DMS 273 (cell line): Measurements from ENCODE around the gene ZNF681.
"Not testable (repeated sequence)": the region's sequence is repeated elsewhere in the genome, so short reads cannot be mapped to it uniquely, and the experiment has no call there.

Experiments
- DNase-seq: peaks from one replicate; lab custom pipeline; 2025; ENCODE audit not compliant: unreplicated experiment; lab: John Stamatoyannopoulos, UW

ZNF681 gene

DNA sequence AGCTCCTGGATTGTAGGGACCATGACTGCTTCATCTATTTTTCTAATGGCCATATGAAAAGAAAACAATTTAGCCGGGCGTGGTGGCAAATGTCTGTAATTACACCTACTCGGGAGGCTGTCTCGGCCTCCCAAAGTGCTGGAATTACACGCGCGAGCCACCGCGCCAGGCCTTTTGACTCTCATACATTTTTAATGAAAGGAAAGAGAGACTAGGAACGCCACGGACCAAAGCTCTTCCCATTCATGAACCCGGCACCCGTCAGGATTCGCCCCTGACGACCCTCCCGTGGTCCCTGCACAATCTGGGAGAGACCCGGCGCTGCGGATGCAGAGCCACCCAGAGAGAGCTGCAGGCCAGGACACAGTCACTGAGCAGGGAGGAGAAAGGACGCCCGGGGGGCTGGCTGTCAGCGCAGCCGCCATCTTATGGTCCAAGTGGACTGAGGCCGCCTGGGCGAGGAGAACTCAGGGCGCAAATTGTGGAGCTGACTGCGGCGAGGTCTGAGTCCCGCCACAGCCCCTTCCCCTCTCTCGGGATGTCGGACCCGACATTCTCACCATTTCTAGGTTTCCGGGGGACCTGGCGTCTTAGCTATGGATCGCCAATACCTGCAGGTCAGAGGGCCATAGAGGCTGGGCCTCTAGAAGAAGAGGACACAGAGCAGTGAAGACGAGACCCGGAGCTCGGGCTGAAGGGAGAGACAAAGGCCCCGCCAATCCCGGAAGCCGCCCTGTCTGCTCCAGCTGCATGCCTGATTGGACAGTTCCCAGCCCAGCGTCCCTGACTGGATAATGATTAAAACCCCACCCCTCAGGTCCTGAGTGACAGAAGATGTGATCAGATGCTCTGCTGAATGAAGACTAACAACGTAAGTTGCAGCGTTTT lies at the start of gene ZNF681:
Gene ZNF681 (minus strand): TSS at position 705 of the 888 bp plus-strand sequence. CDS start 142 bp downstream, at position 563.
- DNase-seq, result peak; percentile 97

DNA sequence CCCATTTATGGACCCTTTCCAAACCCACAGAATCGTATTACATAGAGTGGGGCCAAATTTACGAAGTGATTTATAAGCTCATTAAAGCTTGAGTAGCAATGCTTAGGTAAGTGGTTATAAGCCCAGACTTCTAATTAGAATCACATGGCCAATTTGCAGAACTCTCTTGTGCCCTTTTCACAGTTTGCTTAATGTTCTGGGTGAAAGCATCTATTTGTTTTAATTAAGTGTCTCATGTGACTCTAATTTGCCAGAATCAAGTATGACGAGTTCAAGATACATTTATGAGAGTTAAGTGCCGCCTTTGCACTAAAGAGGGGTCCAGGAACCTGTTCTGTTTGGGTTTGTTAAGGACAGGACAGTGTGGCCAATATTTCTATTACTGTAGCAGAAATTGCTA lies 46.0 kb upstream of the ZNF681 start:
- DNase-seq, result no peak

DNA sequence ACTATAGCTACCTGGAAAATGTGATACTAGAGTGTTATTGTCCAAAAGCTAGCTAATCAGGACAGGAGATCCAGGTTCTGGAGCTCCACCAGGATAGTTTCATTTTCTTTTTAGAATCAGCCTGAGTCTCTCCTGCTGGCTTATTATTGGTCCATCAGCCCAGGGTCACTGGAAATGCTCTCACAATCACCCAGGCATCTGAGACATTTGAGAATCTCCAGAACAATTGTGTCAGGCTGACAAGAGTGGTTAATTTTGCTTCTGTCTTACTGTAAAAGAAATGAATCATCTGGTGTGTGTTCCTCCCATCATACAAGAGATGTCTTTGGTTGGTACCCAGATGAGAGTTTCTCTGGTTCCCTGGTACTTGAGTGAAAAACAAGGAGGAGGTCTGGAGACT lies 43.6 kb upstream of the ZNF681 start:
- DNase-seq, result no peak

DNA sequence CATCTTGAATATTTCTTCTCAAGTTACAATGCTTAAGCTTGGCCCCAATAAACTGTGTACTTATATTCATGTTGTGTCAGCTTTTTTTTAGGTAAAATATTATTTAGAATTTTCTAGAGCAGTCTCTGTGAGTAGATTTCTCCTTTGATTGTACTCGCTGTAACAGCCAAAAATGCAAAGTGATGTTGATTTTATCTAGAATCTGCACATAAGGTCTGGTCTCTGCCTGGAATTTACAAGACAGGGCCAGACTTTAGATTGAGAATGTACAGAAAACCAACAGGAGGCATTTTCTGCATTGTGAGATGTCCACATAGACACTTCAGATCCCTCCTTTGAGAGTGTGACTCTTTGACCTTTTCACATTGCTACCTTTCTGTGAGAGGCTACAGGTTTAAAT lies 43.1 kb upstream of the ZNF681 start:
- no peak for DNase-seq

DNA sequence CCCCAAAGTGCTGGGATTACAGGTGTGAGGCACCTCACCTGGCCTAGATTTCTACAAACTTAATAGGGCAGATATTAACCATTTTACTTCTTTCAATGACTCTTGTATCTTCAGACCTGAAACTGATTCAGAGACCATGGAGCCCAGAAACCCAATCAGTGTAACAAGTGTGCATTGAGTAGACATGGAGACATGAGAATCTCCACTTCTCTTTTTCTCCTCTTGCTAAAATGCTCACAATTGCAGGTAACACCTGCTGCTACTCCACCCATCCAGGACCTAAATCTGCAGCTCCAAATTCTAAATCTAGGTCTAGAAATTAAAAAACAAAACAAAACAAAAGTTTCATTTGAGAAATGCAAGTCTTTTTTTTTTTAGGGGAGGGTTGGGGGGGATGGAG lies 42.2 kb upstream of the ZNF681 start:
- no peak for DNase-seq

DNA sequence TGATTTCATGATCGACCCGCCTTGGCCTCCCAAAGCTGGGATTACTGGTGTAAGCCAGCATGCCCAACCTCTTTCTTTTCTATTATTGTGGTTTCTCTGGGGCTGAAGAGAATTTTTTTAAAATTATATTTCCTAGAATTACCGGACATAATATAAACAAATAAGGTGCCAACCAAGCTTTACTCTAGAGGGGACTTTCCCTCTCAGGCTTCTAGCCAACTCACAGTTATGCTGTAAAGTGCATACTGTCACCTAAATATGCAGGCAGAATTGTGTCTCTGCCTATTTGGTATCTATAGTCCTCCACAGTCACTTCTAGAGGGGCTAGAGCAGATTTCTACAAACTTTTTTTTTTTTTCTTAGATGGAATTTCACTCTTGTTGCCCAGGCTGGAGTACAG lies 41.6 kb upstream of the ZNF681 start:
- DNase-seq, result no peak

DNA sequence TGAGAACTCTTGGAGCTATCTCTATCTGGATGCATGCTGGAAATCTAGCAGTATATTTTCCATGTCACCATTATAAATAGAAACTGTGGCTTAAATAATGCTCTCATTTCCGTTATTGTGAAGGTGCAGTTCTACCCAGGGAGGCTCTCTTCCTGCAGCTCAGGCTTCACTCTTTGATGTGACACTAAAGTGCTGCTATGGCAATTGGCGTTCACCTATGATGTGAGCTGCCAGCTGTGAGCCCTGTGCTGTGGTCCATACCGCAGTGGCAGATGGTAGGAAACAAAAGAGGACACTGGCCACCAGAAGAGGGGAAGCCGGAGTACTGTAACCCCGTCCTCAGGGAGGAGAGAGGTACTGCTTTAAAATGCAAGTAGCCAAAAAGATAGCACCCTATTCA lies 40.6 kb upstream of the ZNF681 start:
- peak; percentile 5 for DNase-seq

DNA sequence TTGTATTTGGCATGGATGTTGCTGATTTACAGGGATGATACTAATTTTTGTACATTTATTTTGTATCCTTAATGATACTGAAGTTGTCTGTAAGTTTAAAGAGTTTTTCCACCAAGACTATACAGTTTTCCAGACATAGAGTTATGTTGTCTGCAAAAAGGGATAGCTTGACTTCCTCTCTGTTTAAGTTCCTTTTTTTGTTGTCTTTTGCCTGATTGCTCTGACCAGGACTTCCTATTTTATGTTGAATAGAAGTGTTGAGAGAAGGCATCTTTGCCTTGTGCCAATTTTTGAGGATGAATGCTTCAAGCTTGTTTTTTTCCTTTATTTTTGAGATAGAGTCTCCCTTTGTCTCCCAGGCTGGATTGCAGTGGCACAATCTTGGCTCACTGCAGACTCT lies 36.8 kb upstream of the ZNF681 start:
- DNase-seq, result no peak

DNA sequence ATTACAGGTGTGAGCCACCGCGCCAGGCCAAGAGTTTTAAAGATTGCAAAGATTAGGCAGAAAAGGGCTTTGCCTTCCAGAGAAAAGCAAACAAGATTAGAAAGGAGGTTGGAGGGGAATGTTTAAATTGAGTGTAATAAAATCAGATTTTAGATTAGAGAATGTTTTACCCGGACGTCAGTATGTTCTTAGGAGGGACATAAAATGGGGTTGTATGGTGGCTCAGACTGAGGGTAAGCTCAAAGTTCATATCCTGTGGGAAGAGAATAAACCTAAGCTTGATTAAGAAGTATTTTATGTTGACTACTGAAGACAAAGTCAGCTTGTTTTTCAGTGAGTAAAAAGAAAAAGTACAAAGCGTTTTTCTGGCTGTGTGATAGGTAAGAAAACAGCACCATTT lies 34.1 kb upstream of the ZNF681 start:
- no peak for DNase-seq

DNA sequence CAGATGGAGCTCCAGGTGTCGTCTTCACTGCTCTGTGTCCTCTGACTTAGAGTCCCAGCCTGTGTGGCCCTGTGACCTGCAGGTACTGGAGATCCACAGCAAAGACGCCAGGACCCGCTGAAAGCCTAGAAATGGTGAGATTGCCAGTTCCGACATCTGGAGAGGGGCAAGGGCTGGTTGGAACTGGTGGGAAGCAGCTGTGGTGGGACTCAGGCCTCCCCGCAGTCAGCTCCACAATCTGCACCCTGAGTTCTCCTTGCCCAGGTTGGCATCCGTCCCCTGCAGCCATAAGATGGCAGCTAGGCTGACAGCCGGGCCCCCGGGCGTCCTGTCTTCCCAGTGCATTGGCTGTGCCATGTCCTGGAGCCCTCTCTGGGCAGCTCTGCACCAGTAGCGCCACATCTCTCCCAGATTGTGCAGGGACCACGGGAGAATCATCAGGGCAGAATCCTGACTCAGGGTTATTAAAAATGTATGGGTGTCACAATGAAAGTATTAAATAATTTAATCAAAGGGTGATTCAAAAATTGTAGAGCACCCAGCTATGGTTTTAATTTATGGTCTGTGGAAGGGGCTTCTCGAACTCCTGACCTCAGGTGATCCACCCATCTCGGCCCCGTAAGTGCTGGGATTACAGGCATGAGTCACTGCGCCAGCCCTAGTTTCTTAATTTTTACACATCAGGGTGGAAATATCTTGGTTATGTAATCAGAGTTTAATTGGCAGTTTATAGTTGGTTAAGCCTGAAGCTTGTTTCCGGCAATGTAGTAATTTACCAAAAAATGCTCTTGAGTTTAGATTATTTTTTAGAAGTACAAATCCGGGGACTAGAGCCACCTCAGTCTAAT lies 32.2 kb upstream of the ZNF681 start:
- DNase-seq, result no peak

DNA sequence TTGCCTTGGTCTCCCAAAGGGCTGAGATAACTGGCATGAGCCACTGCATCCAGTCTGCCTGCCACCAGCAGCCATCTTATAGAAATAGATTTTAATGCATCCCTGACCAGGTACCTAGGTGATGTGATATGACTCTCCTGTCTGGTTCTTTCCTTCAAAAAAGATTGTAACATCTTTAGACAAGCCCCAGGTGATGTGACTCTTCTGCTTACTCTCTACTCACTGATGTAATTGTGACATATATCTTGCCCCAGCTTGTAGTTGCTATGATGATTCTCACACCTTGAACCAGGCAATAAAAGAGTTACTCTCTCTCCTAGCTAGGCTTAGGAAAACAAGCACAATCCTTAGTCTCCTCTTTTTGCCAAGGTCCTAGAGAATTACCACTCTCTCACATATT lies 30.6 kb upstream of the ZNF681 start:
- DNase-seq, result no peak

DNA sequence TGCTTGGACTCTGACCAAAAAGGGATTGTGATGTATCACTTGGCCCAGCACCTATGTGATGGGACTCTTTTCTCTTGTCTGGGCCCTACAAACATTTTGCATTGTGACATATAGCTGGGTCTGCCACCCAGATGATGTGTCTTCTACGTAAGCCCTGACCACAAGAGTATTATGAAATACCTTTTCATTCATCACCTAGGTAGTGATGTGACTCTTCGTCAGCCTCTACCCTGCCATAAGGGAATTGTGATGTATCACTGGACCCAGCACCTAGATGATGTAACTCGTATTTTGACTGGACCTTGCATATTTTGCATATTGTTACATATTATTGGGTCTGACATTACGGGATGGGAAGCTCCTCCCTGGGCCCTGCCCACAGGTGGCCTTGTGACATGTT lies 29.7 kb upstream of the ZNF681 start:
- no peak for DNase-seq

DNA sequence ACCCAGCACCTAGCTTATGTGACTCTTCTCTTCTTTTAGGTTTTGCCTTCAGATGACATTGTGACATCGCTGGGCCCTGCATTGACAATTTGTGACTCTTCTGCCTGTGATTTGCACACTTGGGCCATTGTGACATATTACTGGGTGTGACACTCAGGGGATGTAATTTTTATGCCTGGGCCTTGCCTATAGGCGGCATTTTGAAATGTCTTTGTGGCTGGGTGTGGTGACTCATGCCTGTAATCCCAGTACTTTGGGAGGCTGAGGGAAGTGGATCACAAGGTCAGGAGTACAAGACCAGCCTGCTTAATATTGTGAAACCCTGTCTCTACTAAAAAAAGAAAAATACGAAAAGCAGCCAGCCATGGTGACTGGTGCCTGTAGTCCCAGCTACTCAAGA lies 28.4 kb upstream of the ZNF681 start:
- DNase-seq, result no peak

DNA sequence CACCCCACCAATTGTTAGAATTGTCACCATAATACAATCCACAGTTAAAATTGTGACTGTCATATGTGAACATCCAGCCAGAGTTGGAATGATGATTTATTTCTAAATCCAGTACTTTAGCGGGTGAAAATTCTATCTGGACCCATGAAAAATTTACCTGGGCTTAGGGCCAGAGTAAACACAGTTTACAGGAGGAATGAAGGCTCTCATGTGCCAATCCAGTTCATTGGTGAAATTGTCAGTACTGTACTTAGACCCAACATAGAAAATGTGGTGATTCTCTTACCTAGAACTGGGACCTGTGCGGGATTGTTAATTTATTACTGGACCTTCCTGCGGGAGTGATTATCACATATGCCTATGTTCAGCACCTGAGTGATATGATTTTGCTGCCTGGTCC lies 27.3 kb upstream of the ZNF681 start:
- no peak for DNase-seq

DNA sequence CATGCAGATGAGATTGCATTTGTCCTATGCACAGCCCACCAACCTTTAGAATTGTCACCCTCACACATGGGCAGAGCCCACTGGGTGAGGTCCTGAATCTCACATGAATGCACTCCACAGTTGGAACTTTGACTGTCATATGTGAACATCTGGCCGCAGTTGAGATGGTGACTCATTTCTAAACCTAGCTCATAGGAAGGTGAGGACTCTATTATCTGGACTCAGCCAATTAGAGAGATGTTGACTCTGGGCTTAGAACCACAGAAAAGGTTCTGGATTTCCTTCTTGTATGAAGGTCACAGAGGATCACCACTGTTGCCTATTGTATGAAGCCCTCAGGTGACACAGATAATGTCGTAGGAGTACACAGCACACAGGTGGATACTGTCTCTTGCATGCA lies 25.6 kb upstream of the ZNF681 start:
- no peak for DNase-seq

DNA sequence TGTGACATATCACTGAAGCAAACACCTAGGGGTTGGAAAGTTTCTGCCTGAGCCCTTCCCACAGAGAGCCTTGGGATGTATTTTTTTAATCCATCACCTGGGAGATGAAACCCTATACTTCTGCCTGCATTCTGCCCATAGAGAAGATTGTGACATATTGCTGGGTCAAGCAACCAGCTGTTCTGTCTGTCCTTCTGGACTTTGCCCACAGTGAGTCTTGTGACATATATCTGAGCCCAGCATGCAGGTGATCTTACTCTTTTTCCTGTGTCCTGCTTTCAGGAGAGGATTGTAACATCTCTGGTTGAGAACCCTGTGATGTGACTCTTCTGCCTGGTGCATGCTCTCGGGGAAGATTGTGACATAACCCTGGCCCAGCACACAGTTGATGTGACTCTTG lies 24.9 kb upstream of the ZNF681 start:
- DNase-seq, result no peak

DNA sequence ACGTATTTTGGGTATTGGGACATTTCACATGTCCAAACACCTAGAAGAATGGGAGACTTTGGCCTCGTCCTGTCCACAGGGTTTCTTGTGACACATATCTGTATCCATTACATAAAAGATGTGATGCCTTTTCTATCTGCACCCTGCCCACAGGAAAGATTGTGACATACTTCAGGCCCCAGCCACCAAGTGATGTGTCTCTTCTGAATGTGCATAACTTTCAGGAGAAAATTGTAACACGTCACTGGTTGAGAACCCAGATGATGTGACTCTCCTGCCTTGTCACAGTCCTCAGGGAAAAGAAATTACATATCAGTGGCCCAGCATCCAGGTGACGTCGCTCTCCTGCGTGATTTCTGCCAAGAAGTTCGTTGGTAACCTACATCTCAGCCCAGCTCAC lies 21.0 kb upstream of the ZNF681 start:
- DNase-seq, result no peak

DNA sequence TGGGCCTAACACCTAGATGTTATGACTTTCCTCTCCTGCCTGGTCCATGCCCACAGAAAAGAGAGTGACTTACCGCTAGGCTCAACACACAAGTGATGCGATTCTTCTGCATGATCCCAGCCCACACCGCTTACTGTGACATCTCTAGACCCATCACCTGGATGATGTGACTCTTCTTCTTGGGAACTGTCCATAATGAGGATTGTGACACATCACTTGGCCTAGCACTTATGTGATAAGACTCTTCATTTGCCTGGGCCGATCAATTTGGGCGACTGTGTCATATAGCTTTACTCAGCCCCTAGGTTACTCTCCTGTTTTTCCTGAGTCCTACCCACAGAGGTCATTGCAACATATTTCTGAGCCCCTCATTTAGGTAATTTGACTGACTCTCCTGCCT lies 19.9 kb upstream of the ZNF681 start:
- no peak for DNase-seq

DNA sequence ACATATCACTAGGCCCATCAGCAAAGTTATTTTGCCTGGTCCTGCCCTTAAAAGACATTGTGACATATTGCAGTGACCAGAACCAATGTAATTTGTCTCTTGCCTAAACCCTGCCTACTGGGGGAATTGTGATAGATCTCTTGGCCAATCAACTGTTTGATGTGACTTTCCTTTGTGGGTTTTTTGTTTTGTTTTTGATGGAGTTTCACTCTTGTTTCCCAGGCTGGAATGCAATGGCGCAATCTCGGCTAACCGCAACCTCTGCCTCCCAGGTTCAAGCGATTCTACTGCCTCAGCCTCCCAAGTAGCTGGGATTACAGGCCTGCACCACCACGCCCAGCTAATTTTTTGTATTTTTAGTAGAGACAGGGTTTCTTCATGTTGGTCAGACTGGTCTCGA lies 19.3 kb upstream of the ZNF681 start:
- DNase-seq, result not testable (repeated sequence)

DNA sequence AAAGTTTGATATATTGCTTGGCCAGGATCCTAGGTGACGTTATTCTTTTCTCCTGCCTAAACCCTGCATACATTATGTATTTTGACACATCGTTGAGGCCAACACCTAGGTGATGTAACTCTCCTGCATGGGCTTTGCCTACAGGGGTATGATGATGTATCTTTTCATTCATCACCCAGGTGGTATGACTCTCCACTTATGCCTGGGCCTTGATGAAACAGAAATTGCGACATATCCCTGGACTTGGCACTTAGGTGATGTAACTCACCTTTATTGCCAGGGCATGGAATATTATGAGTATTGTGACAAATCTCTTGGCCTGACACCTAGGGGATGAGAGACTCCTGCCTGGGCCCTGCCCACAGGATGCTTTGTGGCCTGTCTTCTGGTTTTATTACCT lies 18.5 kb upstream of the ZNF681 start:
- no peak for DNase-seq

DNA sequence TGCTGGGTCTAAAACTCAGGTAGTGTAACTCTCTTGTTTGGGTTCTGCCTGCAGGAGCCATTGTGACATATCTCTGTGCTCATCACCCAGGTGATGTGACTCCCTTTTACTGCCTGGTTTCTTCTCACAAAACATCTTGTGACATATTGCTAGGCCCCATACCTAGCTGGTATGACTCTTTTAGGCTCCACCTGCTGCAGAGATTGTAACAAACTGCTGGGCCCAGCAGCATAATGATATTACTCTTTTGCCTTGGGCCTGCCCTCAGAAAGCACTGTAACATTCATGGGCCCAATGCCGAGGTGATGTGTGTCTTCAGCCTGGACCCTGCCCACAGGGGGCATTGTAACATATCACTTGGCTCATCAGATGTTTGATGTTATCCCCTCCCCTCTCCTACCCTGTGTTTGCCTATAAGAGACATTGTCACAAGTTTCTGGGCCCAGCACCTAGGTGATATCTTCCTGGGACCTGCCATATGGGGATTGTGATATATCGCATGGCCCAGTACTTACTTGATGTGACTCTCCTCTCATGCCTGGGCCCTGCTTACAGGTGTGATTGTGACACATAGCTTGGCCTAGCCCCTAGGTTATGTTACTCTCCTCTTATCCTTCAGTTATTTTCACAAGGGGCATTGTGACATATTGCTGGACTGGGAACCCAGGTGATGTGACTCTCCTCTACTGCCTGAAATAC lies 18.0 kb upstream of the ZNF681 start:
- no peak for DNase-seq

DNA sequence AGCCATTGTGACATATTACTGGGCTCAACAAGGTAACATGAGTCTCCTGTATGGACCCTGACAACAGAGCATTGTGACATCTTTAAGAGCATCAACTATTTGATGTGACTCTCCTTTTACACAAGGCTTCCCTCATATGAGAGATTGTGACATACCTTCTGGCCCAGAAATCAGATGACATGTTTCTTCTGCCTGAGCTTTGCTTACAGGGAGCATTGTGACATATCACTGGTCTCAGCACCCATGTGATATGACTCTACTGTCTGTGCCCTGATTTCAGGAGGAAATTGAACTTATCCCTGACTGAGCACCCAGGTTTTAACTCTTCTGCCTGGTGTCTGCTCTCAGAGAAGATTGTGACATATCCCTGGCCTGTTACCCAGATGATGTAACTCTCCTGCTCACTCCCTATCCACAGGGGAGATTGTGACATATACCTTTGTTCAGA lies 15.9 kb upstream of the ZNF681 start:
- no peak for DNase-seq
